GM12801 (cell line): ENCODE measurements around the gene RUNDC3A.

Source experiments
- TF ChIP-seq, protein P1 (sequence below): IDR thresholded peaks from one replicate; pipeline ENCODE4 v1.5.1; 2011; ENCODE audit warnings: control low read depth; ENCODE audit not compliant: insufficient read length; ENCODE audit errors: extremely low read depth

RUNDC3A gene

DNA sequence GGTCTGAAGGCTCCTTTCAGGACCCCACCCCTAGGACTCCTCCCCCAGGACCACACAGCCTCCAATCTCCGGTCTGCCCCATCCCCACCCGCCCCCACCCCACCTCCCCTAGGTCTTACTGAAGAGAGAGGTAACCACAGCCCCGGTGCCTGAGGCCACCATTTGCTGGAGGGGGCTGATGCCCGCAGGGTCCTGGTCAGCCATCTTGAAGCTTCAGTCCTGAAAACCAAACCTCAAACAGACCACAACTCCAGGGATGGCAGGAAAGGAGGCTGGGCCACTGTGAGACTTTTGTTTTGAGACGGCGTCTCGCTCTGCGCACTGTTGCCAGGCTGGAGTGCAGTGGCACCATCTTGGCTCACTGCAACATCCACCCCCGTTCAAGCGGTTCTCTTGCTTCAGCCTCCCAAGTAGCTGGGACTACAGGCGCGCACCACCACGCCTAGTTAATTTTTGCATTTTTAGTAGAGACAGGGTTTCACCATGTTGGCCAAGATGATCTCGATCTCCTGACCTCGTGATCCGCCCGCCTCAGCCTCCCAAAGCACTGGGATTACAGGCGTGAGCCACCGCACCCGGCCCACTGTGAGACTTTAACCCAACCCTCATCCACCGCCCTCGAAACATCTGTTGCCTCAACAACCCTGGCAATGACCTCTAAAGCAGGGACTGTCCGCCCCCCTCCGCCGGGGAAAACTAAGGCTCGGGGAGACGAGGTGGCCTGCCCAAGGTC, 15.1 kb downstream of the RUNDC3A start:
- TF ChIP-seq, protein P1, sequence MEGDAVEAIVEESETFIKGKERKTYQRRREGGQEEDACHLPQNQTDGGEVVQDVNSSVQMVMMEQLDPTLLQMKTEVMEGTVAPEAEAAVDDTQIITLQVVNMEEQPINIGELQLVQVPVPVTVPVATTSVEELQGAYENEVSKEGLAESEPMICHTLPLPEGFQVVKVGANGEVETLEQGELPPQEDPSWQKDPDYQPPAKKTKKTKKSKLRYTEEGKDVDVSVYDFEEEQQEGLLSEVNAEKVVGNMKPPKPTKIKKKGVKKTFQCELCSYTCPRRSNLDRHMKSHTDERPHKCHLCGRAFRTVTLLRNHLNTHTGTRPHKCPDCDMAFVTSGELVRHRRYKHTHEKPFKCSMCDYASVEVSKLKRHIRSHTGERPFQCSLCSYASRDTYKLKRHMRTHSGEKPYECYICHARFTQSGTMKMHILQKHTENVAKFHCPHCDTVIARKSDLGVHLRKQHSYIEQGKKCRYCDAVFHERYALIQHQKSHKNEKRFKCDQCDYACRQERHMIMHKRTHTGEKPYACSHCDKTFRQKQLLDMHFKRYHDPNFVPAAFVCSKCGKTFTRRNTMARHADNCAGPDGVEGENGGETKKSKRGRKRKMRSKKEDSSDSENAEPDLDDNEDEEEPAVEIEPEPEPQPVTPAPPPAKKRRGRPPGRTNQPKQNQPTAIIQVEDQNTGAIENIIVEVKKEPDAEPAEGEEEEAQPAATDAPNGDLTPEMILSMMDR: no peak

DNA sequence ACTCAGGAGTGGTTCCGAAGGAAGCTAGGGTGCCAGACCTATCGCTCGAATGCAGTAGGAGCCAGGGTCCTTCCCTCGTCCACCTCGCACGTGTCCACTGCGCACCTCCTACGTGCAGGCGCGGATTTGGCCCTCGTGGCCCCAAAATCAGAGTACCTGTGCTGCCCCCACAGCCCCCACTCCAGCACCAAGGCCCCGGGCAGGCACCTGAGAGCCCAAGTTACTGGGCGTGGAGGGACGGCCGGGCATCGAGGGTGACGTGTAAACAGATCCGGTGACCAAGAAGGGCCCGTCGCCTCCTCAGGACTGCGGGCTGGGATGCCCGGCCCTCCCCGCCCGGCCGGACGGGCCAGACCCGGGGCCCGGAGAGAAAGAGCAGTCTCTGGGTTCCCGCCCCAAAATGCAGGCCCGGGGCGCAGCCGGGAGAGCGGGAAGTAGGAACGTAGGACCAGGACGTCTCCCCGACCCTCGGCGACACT, 15.7 kb downstream of the RUNDC3A start:
- TF ChIP-seq, protein P1: no peak

DNA sequence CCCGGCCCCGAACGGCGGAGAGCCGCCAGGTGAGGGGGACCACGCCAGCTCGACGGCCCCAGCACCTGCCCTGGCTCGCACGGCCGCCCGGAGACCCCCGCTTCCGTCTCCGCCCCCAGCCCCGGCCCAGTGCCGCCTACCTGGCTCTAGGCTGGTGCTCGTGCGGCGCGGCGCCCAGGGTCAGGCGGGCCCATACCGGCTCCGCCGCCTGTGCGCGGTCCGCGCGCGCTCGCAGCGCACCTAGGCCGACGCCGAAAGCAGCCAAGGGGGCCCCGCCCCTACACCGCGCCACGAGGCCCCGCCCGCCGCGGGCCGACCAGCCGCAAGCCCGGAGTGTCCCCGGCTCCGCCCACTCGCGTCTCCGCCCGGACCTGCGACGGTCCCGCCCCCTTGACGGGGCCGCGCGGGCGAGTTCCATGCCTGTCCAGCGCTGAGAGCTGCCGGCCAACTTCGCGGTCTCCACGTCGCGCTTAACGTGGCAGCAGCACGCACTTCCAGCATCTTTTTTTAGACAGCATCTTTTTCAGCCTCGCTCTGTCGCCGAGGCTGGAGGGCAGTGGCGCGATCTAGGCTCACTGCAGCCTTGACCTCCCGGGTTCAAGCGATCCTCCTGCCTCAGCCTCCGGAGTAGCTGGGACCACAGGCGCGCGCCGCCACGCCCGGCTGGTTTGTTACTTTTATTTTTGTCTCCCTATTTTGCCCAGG, 16.3 kb downstream of the RUNDC3A start, which contains the start of gene SLC25A39:
SLC25A39 (minus strand) TSS at position 253 of the 705 bp plus-strand sequence. CDS start 1,261 bp downstream, outside the sequence.
- TF ChIP-seq, protein P1: no peak

DNA sequence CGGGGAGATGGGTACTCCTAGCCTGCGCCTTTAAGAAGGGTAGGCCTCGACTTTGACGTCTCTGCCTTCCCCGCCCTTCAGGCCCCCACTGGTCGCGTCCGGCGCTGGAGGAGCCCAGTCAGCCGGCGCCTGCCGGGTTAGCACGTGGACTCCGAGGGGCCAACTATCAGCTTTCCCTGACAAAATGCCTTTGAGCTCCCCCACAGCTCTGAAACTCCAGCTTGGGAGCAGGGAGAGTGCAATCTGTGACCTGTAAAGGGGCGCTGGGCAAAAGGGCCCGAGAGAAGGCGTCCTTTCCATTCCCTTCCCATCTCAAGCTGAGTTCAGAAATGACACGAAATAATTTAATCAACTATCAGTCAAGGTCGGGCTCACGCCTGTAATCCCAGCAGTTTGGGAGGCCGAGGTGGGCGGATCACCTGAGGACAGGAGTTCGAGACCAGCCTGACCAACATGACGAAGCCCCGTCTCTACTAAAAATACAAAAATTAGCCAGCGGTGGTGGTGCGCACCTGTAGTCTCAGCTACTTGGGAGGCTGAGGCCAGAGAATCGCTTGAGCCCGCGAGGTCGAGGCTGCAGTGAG, 18.6 kb downstream of the RUNDC3A start:
- TF ChIP-seq, protein P1: no peak

DNA sequence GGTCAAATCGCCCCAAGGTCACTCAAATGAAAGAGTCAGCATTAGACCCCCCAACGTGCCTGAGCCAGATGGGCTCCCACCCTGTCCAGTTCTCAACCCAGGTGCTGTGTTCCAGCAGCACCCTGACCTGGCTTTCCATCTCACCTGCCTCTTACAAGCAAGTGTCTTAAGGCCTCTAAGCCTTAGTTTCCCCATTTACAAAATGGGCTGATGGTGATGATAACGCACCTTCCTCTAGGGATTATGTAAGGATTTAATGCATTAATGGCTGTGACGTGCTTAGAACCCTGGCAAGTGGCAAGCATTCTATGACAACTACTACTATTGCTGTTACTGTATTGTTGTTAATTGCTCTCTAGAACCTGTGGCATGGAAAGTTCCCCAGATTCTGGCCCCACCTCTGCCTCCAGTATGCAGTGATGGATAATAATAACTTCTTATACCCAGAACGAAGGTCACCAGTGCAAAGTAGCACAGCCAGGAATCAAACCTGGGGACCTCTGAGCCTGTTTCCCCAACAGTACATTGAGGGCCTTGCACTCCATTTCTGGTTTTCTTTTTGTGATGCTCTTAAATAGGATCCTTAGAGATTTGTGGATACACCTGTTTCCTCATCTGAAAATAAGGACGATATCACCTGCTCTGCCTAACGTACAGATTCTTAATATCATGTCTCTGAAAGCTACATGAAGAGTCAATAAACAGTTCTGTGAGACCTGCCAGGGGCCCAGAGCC, 19.5 kb downstream of the RUNDC3A start:
- TF ChIP-seq, protein P1: no peak

DNA sequence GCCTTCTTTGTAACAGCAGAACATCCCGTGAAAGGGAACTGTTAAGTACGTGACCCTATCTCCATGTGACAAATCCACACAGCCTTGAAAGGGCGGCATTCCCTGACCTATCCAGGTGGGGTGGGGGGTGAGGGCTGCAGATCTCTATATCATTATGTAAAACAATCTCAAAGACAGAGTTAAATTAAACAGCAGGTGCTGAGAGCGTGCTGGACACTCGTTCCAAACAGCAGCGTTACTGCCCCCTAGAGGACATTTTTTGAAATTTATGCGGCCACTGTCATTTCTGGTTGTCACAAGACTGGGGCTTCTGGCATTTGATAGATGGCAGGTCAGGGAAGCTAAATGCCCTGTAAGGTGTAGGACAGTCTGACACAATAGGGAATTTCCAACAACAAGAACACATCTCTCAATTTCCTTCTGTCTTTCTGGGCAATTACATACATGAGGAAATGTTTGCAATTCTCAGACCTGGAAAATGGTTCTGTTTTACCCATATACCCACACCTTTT, 22.9 kb downstream of the RUNDC3A start:
- TF ChIP-seq, protein P1: no peak
